Fibroblast of the aortic adventitia (primary cell): ENCODE results near the gene GNS. TPM values are rescaled to one million over a fixed set of nuclear protein-coding genes. Genes with fewer than 3 reads are reported as not detected.
"Not testable (repeated sequence)": the region's sequence is repeated elsewhere in the genome, so short reads cannot be mapped to it uniquely, and the experiment has no call there.

Experiments used
- DNase-seq: peaks from one replicate; pipeline ENCODE4 v3.0.0-alpha.2; 2010; ENCODE audit warnings: low read depth
- H3K4me3 ChIP-seq: 2 replicates; pipeline ENCODE4 v1.5.1; 2011; ENCODE audit warnings: low read depth, mild to moderate bottlenecking, control low read depth, low read length, moderate library complexity
- CTCF ChIP-seq: IDR thresholded peaks from 2 replicates; pipeline ENCODE4 v1.5.1; 2011; ENCODE audit warnings: mild to moderate bottlenecking, low read length, control low read depth, inconsistent platforms; ENCODE audit not compliant: insufficient read depth
- total RNA-seq: library from RNA; depleted of rRNA; stranded (reverse); fragments of >200 nt; gene quantifications from 2 replicates; pipeline ENCODE4 v1.2.3, GENCODE V29; 2012; ENCODE audit warnings: low replicate concordance

The GNS gene
- total RNA-seq, 1 donor = 162 TPM

- TF ChIP-seq CTCF = no peak
- H3K4me3 ChIP-seq = no peak overlapping the region
- no peak for DNase-seq
These were observed 20.9 kb upstream of the GNS start for GRCh38 chr12:64780132-64780530.

GRCh38 chr12:64779354-64779974 is 20.3 kb upstream of the GNS start:
- DNase-seq = no peak
- no peak for TF ChIP-seq CTCF
- no peak overlapping the region for H3K4me3 ChIP-seq

GRCh38 chr12:64775147-64775736 is 16.0 kb upstream of the GNS start:
- not testable (repeated sequence) for DNase-seq, H3K4me3 ChIP-seq

- H3K4me3 ChIP-seq = no peak overlapping the region
- no peak for TF ChIP-seq CTCF
- no peak for DNase-seq
These were observed 14.2 kb upstream of the GNS start for GRCh38 chr12:64773386-64773785.

GRCh38 chr12:64767495-64767894 is 8.3 kb upstream of the GNS start:
- TF ChIP-seq CTCF = no peak
- no peak for DNase-seq
- no peak overlapping the region for H3K4me3 ChIP-seq

- no peak for TF ChIP-seq CTCF
- DNase-seq = no peak
- H3K4me3 ChIP-seq = no peak overlapping the region
These were observed 1.8 kb upstream of the GNS start for GRCh38 chr12:64760808-64761573.

- peak overlapping the region; percentile 42 for H3K4me3 ChIP-seq
- TF ChIP-seq CTCF = no peak
- peak; percentile 18 for DNase-seq
These were observed 1.4 kb downstream of the GNS start for GRCh38 chr12:64757771-64758170.
